BE2C (cell line): Measurements from ENCODE around the gene COA7.

ENCODE experiments used
- DNase-seq: peaks from one replicate; pipeline ENCODE4 v3.0.0-alpha.2; 2020
- H3K27me3 ChIP-seq: fragments of 250-450 bp; sonication (Bioruptor Pico); 2 replicates; pipeline ENCODE4 v1.5.1; 2020; ENCODE audit warnings: mild to moderate bottlenecking
- H3K36me3 ChIP-seq: fragments of 250-450 bp; sonication (Bioruptor Pico); 2 replicates; pipeline ENCODE4 v1.5.1; 2020; ENCODE audit warnings: mild to moderate bottlenecking
- H3K4me1 ChIP-seq: fragments of 250-450 bp; sonication (Bioruptor Pico); 2 replicates; pipeline ENCODE4 v1.5.1; 2020
- H3K4me3 ChIP-seq: 2 replicates; pipeline ENCODE4 v1.5.1; 2011; ENCODE audit warnings: low read depth, low read length
- H3K9me3 ChIP-seq: fragments of 250-450 bp; sonication (Bioruptor Pico); 2 replicates; pipeline ENCODE4 v1.5.1; 2020
- TF ChIP-seq, protein P1 (sequence below): IDR thresholded peaks from 2 replicates; pipeline ENCODE4 v1.5.1; 2012; ENCODE audit warnings: mild to moderate bottlenecking, low read depth, low read length

COA7 gene

DNA sequence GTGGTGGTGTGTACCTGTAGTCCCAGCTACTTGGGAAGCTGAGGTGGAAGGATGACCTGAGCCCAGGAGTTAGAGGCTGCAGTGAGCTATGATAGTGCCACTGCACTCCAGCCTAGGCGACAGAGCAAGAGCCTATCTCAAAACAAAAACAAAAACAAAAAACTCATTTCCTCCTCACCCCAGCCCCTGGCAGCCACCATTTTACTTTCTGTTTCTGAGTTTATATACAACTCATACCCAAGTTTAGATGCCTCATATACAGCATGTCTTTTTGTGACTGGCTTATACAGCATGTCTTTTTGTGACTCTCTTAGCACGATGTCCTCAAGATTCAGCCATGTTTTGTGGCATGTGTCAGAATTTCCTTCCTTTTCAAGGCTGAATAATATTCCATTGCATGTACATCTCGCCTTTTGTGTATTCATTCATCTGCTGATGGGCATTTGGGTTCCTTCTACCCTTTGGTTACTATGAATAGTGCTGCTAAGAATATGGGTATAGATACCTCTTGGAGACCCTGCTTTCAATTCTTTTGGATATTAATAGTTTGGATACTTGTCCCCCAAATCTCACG lies 14.7 kb downstream of the COA7 start:
- no peak overlapping the region for H3K4me3 ChIP-seq
- peaks cover 13% of the 10 kb centered on the region for H3K36me3 ChIP-seq
- no peaks in the 10 kb centered on the region for H3K4me1 ChIP-seq
- no peaks in the 10 kb centered on the region for H3K9me3 ChIP-seq
- H3K27me3 ChIP-seq, result no peaks in the 10 kb centered on the region
- TF ChIP-seq, protein P1, sequence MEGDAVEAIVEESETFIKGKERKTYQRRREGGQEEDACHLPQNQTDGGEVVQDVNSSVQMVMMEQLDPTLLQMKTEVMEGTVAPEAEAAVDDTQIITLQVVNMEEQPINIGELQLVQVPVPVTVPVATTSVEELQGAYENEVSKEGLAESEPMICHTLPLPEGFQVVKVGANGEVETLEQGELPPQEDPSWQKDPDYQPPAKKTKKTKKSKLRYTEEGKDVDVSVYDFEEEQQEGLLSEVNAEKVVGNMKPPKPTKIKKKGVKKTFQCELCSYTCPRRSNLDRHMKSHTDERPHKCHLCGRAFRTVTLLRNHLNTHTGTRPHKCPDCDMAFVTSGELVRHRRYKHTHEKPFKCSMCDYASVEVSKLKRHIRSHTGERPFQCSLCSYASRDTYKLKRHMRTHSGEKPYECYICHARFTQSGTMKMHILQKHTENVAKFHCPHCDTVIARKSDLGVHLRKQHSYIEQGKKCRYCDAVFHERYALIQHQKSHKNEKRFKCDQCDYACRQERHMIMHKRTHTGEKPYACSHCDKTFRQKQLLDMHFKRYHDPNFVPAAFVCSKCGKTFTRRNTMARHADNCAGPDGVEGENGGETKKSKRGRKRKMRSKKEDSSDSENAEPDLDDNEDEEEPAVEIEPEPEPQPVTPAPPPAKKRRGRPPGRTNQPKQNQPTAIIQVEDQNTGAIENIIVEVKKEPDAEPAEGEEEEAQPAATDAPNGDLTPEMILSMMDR, result no peak
- DNase-seq, result no peak

GRCh38 chr1:52681136-52681535 lies 17.0 kb downstream of the COA7 start:
- Histone ChIP-seq H3K36me3 (peaks cover 7% of the 10 kb centered on the region; the same call in 1 of the 2 replicates), H3K27me3 (no peaks in the 10 kb centered on the region), H3K4me3 (no peak overlapping the region), H3K9me3 (no peaks in the 10 kb centered on the region), H3K4me1 (no peaks in the 10 kb centered on the region)
- no peak for DNase-seq
- TF ChIP-seq, protein P1, result no peak

DNA sequence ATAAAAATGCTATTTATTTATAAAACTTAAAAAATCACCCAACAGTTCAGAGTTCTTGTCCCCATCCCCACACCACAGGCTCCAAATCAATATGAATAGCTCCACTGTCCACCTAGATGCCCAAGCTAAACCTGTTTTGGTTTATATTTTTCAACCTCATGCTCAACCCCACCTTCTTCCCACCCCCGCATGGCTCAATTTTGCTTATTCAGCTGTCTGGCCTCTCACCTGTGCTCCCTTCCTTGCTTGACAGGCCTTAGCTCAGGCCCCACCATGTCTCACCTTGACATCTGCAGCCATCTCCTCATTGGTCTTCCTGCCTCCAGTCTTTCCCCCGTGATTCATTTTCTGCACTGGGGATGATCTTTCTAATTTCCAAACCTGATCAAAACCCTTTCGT lies 17.8 kb downstream of the COA7 start:
- Histone ChIP-seq H3K4me3 (no peak overlapping the region), H3K9me3 (no peaks in the 10 kb centered on the region), H3K27me3 (no peaks in the 10 kb centered on the region), H3K4me1 (no peaks in the 10 kb centered on the region), H3K36me3 (peaks cover 3% of the 10 kb centered on the region; the same call in 1 of the 2 replicates)
- TF ChIP-seq, protein P1, result no peak
- DNase-seq, result no peak

DNA sequence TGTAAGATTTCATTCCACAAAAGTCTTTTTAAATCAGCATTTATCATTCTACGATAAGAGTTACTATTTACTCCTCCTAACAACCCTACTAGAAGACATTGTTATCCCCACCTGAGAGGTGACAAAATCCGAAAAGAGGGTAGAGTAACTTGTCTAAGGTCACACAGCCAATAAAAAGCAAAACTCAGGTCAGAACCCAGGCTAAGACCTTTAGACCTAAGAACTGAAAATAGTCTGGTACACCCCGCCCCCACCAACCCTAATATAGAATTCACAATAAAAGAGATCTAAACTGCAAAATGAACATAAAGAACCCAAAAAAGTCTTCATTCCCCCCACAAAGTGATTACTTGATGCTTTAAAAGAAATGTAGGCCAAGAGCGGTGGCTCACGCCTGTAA lies 18.6 kb downstream of the COA7 start:
- TF ChIP-seq, protein P1, result no peak
- H3K9me3 ChIP-seq, result no peaks in the 10 kb centered on the region
- H3K36me3 ChIP-seq, result no peaks in the 10 kb centered on the region
- H3K4me3 ChIP-seq, result no peak overlapping the region
- H3K4me1 ChIP-seq, result no peaks in the 10 kb centered on the region
- no peak for DNase-seq
- no peaks in the 10 kb centered on the region for H3K27me3 ChIP-seq

- H3K27me3 ChIP-seq, result no peaks in the 10 kb centered on the region
- H3K9me3 ChIP-seq, result no peaks in the 10 kb centered on the region
- H3K36me3 ChIP-seq, result no peaks in the 10 kb centered on the region
- no peak for DNase-seq
- H3K4me1 ChIP-seq, result no peaks in the 10 kb centered on the region
- TF ChIP-seq, protein P1, result no peak
- no peak overlapping the region for H3K4me3 ChIP-seq
Observed at GRCh38 chr1:52679048-52679447, 19.1 kb downstream of the COA7 start.

- no peaks in the 10 kb centered on the region for H3K4me1 ChIP-seq
- no peaks in the 10 kb centered on the region for H3K27me3 ChIP-seq
- no peak for DNase-seq
- no peaks in the 10 kb centered on the region for H3K36me3 ChIP-seq
- no peak overlapping the region for H3K4me3 ChIP-seq
- no peaks in the 10 kb centered on the region for H3K9me3 ChIP-seq
- TF ChIP-seq, protein P1, result no peak
Observed at GRCh38 chr1:52677076-52677806, 20.9 kb downstream of the COA7 start.
